Smooth muscle cell (in vitro differentiated cells): Measurements from ENCODE around the gene IGFBP3. TPM values are rescaled to one million over a fixed set of nuclear protein-coding genes. Genes with fewer than 3 reads are reported as not detected.
A peak's percentile ranks its signal among the peaks of the same experiment; 100 is the strongest.

Experiments
- DNase-seq: peaks from one replicate; lab custom pipeline; 2025; ENCODE audit not compliant: unreplicated experiment; lab: John Stamatoyannopoulos, UW
- H2AFZ ChIP-seq: fragments of 200-600 bp; sonication (generic); 2 replicates; pipeline ENCODE4 v1.6.0; 2016; ENCODE audit warnings: antibody characterized with exemption, low read depth, mild to moderate bottlenecking
- H3F3A ChIP-seq: fragments of 200-600 bp; sonication (generic); 2 replicates; pipeline ENCODE4 v1.6.0; 2017; ENCODE audit warnings: antibody characterized with exemption, low read depth
- H3K27ac ChIP-seq: fragments of 200-600 bp; sonication (generic); 2 replicates; pipeline ENCODE4 v1.5.1; 2016; ENCODE audit warnings: low read depth, mild to moderate bottlenecking
- H3K27me3 ChIP-seq: fragments of 200-600 bp; sonication (generic); 2 replicates; pipeline ENCODE4 v1.6.1; 2016; ENCODE audit warnings: low read depth, mild to moderate bottlenecking
- H3K36me3 ChIP-seq: fragments of 200-600 bp; sonication (generic); 2 replicates; pipeline ENCODE4 v1.5.1; 2016; ENCODE audit warnings: low read depth
- H3K4me1 ChIP-seq: fragments of 200-600 bp; sonication (generic); 2 replicates; pipeline ENCODE4 v1.5.1; 2016; ENCODE audit warnings: low read depth
- H3K4me2 ChIP-seq: fragments of 200-600 bp; sonication (generic); 2 replicates; pipeline ENCODE4 v1.6.0; 2016; ENCODE audit warnings: mild to moderate bottlenecking
- H3K4me3 ChIP-seq: fragments of 200-600 bp; sonication (generic); 2 replicates; pipeline ENCODE4 v1.5.1; 2016; ENCODE audit warnings: mild to moderate bottlenecking
- H3K79me2 ChIP-seq: fragments of 200-600 bp; sonication (generic); 2 replicates; pipeline ENCODE4 v1.6.0; 2016; ENCODE audit warnings: low read depth, mild to moderate bottlenecking
- H3K9ac ChIP-seq: fragments of 200-600 bp; sonication (generic); 2 replicates; pipeline ENCODE4 v1.6.0; 2016; ENCODE audit warnings: low read depth
- H3K9me3 ChIP-seq: fragments of 200-600 bp; sonication (generic); replicated peaks from 2 replicates; pipeline ENCODE4 v1.5.1; 2016; ENCODE audit warnings: low read depth
- H4K20me1 ChIP-seq: fragments of 200-600 bp; sonication (generic); 2 replicates; pipeline ENCODE4 v1.6.0; 2016; ENCODE audit warnings: low read depth
- WGBS: methylation state at CpG from one replicate; pipeline ENCODE4 v1.1.7; 2016; ENCODE audit warnings: low lambda C conversion rate; 5-methylcytosine and 5-hydroxymethylcytosine counted together
- polyA plus RNA-seq: library from polyadenylated mRNA; unstranded; fragments of >200 nt; fragmentation: Nextera tagmentation; extraction: Ambion mirVana; gene quantifications from 2 replicates; pipeline ENCODE4 v1.2.1, GENCODE V29; 2016
- total RNA-seq: library from RNA; depleted of rRNA; stranded (reverse); fragments of >200 nt; gene quantifications from 2 replicates; pipeline ENCODE4 v1.2.3, GENCODE V29; 2014
- TF ChIP-seq, protein P1 (sequence below): fragments of 200-600 bp; sonication (generic); IDR thresholded peaks from 2 replicates; pipeline ENCODE4 v1.5.1; 2017; ENCODE audit warnings: borderline replicate concordance, mild to moderate bottlenecking, antibody characterized with exemption; ENCODE audit not compliant: insufficient read depth, poor library complexity, severe bottlenecking

Gene IGFBP3
- total and polyA plus RNA-seq, 2 experiments from 2014 or later: 1,956 to 4,025 TPM

DNA sequence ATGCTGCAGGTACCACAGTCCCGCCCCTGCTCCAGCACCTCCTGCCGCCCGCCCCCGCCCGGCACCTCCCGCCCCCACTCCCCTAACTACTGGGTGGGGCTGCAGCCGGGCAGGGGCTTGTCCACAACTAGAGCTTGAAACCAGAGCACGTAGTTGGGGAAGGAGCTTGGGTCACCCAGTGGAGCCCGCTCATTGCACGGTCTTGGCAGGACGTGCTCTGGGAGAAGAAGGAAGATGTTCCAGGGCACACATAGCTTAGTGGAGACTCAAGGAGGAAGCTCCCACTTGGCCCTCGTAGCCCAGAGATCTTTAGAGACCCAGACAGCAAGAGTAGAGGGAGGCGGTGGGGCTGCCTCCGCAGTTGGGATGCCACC, 32.1 kb downstream of the IGFBP3 start:
- no peak for DNase-seq
- Histone ChIP-seq H2AFZ (peak overlapping the region; percentile 76), H3K4me2 (peak overlapping the region; percentile 94), H3F3A (no peaks in the 10 kb centered on the region), H3K9ac (no peak overlapping the region), H3K4me3 (peak overlapping the region; percentile 55), H3K79me2 (no peaks in the 10 kb centered on the region), H3K36me3 (no peaks in the 10 kb centered on the region), H3K27me3 (peaks cover 30% of the 10 kb centered on the region), H4K20me1 (no peaks in the 10 kb centered on the region), H3K27ac (no peak overlapping the region), H3K4me1 (no peaks in the 10 kb centered on the region), H3K9me3 (no peaks in the 10 kb centered on the region)
- WGBS: 20% methylated on average over 13 of the region's 14 CpGs
- TF ChIP-seq, protein P1, sequence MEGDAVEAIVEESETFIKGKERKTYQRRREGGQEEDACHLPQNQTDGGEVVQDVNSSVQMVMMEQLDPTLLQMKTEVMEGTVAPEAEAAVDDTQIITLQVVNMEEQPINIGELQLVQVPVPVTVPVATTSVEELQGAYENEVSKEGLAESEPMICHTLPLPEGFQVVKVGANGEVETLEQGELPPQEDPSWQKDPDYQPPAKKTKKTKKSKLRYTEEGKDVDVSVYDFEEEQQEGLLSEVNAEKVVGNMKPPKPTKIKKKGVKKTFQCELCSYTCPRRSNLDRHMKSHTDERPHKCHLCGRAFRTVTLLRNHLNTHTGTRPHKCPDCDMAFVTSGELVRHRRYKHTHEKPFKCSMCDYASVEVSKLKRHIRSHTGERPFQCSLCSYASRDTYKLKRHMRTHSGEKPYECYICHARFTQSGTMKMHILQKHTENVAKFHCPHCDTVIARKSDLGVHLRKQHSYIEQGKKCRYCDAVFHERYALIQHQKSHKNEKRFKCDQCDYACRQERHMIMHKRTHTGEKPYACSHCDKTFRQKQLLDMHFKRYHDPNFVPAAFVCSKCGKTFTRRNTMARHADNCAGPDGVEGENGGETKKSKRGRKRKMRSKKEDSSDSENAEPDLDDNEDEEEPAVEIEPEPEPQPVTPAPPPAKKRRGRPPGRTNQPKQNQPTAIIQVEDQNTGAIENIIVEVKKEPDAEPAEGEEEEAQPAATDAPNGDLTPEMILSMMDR: no peak

DNA sequence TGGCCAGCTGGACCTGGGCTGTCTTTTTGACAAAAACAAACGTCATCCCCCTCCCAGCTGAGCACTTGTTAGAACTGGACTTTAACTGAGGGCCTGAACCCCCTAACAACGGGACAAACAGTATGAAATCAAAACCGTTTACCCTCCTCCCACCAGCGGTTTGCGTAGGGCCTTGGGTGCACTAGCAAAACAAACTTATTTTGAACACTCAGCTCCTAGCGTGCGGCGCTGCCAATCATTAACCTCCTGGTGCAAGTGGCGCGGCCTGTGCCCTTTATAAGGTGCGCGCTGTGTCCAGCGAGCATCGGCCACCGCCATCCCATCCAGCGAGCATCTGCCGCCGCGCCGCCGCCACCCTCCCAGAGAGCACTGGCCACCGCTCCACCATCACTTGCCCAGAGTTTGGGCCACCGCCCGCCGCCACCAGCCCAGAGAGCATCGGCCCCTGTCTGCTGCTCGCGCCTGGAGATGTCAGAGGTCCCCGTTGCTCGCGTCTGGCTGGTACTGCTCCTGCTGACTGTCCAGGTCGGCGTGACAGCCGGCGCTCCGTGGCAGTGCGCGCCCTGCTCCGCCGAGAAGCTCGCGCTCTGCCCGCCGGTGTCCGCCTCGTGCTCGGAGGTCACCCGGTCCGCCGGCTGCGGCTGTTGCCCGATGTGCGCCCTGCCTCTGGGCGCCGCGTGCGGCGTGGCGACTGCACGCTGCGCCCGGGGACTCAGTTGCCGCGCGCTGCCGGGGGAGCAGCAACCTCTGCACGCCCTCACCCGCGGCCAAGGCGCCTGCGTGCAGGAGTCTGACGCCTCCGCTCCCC, 32.7 kb downstream of the IGFBP3 start, which contains the start of gene IGFBP1:
IGFBP1 (plus strand) TSS at position 304 of the 808 bp plus-strand sequence; CDS start at position 469, 165 bp downstream.
- Histone ChIP-seq H3K27me3 (peaks cover 30% of the 10 kb centered on the region), H3K9ac (no peak within 1 kb of the TSS), H3K4me1 (no peaks in the 10 kb centered on the region)

GRCh38 chr7:45886931-45887667, 34.0 kb downstream of the IGFBP3 start:
- Histone ChIP-seq H3K4me2 (no peak overlapping the region), H3K27ac (no peak overlapping the region), H3K79me2 (no peaks in the 10 kb centered on the region), H4K20me1 (no peaks in the 10 kb centered on the region), H3F3A (no peaks in the 10 kb centered on the region), H3K9ac (no peak overlapping the region), H3K27me3 (peaks cover 30% of the 10 kb centered on the region), H3K4me1 (no peaks in the 10 kb centered on the region), H2AFZ (no peak overlapping the region), H3K4me3 (no peak overlapping the region), H3K9me3 (no peaks in the 10 kb centered on the region), H3K36me3 (no peaks in the 10 kb centered on the region)
- DNase-seq: no peak
- TF ChIP-seq, protein P1: no peak
- 93% methylated on average over 5 of the region's 5 CpGs for WGBS

More for the DNA sequence above, 32.7 kb downstream of the IGFBP3 start, which contains the start of gene IGFBP1:
- Histone ChIP-seq H3K27ac (no peak within 1 kb of the TSS), H3K79me2 (no peaks in the 10 kb centered on the region), H2AFZ (peak within 1 kb of the TSS; percentile 76), H4K20me1 (no peaks in the 10 kb centered on the region), H3K4me2 (peak within 1 kb of the TSS; percentile 94), H3K36me3 (no peaks in the 10 kb centered on the region), H3F3A (no peaks in the 10 kb centered on the region), H3K4me3 (peak within 1 kb of the TSS; percentile 55), H3K9me3 (no peaks in the 10 kb centered on the region)
- TF ChIP-seq, protein P1: no peak
- DNase-seq: no peak
- WGBS: 8% methylated on average over 62 of the region's 73 CpGs
